Measurements from ENCODE around the gene NEB.

DNA sequence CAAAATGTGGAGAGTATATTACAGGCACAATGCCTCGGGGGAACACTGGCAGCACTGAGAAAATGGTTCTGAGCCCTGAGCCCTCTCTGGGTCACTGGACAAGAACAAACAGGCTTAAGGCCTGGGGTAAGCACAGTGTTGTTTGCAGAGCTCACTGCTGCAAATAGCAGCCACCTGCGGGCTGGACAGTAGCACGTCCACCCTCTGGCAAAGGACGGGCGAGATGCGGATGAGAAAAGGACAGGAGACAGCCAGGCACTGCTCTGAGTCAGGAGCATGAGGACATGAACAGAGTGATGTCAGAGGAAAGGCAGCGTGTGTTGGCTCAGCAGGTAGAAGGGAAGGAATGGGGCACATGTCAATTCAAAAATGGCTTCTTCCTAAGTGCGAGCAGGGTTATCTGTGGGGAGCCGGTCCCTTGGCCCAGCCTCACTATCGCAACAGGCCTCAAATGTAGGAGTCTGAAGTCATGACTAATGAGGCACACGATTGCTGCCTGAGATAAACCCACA is 25.9 kb upstream of the NEB start:
- TF ChIP-seq CTCF (IDR thresholded peaks at IDR 0.05) (no peak), POLR2A (IDR thresholded peaks at IDR 0.05) (no peak)

All from gastroesophageal sphincter (tissue), 3 donors.